Fibroblast of the conjunctiva (primary cell): ENCODE measurements around the gene AMIGO3.
"Not testable (repeated sequence)": the region's sequence is repeated elsewhere in the genome, so short reads cannot be mapped to it uniquely, and the experiment has no call there.

Experiments
- DNase-seq: peaks from one replicate; pipeline ENCODE4 v3.0.0-alpha.2; 2010; ENCODE audit warnings: low read depth

The AMIGO3 gene

GRCh38 chr3:49712166-49712565 lies 7.3 kb downstream of the AMIGO3 start:
- DNase-seq, result no peak

DNA sequence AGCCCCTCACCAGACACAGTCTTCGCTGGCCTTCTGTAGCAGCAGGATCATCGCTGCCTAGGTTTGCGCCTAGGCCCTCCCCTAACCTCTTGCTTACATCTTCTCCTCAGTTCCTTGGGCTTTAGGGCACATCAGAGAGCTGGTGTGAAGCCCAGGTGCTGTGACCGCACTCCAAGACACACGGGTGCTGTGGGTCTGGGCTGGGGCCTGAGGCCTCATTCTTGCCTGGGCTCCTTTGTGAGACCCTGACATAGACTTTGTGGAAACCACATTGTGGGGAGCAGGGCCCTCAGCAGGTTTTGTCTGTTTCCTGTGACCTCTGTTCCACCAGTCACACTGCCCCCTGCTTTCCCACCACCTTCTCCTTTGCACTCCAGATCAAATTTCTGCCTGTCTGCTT lies 8.0 kb downstream of the AMIGO3 start:
- no peak for DNase-seq

DNA sequence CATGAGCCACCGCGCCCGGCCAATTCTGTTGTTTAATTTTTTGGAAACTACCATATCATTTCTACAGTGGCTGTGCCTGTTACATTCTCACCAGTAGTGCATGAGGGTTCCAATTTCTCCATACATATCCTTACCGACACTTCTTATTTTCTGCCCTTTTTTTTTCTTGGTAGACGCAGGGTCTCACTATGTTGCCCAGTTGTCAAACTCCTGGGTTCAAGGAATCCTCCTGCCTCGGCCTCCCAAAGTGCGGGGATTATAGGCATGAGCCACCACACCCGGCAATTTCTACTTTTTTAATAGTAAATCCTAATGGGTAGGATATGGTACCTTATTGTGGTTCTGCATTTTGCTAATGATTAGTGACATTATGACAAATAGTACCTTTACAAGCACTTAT lies 9.6 kb downstream of the AMIGO3 start:
- no peak for DNase-seq

- no peak for DNase-seq
Measured at GRCh38 chr3:49707113-49707480, 12.4 kb downstream of the AMIGO3 start.

GRCh38 chr3:49706456-49707112 lies 12.9 kb downstream of the AMIGO3 start:
- DNase-seq, result no peak

DNA sequence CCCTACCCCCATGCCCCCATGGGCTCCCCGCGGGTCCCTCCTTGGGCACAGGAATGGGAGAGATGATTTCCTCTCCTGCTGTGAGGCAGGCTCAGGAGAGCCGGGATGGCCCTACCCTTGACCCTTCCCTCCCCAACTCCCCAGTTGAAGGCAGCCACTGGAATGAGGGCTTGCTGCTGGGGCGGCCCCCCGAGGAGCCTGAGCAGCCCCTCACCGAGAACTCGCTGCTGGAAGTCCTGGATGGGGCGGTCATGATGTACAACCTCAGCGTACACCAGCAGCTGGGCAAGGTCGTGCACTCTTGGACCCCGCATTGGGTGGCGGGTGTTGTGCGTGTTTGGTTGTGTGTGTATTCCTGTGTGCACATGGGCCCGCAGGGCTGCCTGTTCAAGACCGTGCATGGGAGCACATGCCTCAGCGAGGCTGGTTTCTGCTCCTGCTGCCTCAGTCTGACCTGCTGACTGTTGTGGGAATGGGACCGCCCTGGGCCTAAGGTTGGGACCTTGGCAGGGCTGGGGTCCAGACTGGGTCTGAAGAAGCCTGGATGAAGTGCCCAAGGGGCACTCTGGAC lies 14.0 kb downstream of the AMIGO3 start:
- no peak for DNase-seq

GRCh38 chr3:49704629-49705028 lies 14.9 kb downstream of the AMIGO3 start:
- no peak for DNase-seq

- DNase-seq, result no peak
Measured at GRCh38 chr3:49703956-49704355, 15.5 kb downstream of the AMIGO3 start.

GRCh38 chr3:49703443-49703927 lies 16.0 kb downstream of the AMIGO3 start:
- peak; percentile 41 for DNase-seq

GRCh38 chr3:49702672-49703071 lies 16.8 kb downstream of the AMIGO3 start:
- DNase-seq, result no peak

GRCh38 chr3:49701388-49702077 lies 18.0 kb downstream of the AMIGO3 start:
- DNase-seq, result no peak

GRCh38 chr3:49700453-49701128 lies 18.9 kb downstream of the AMIGO3 start:
- DNase-seq, result no peak

DNA sequence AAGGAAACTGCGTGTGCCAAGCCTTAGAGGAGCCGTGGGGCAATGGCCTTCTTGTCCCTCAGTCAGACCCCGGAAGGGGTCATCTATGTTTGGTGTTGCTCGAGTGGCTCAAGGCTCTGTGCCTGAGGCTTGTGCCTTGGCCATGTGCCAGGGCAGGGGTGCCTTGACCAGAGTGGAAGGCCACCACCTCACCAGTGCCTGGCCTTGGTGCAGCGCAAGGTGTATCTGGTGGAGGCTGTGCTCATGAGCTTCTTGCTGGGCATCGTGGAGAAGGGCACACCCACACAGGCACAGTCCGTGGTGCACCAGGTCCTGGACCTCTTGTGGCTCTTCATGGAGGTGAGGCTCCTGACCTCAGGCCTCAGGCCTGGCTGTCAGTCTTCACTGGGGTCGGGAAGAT lies 19.5 kb downstream of the AMIGO3 start:
- DNase-seq, result no peak

- no peak for DNase-seq
Measured at GRCh38 chr3:49699281-49699979, 20.1 kb downstream of the AMIGO3 start.

DNA sequence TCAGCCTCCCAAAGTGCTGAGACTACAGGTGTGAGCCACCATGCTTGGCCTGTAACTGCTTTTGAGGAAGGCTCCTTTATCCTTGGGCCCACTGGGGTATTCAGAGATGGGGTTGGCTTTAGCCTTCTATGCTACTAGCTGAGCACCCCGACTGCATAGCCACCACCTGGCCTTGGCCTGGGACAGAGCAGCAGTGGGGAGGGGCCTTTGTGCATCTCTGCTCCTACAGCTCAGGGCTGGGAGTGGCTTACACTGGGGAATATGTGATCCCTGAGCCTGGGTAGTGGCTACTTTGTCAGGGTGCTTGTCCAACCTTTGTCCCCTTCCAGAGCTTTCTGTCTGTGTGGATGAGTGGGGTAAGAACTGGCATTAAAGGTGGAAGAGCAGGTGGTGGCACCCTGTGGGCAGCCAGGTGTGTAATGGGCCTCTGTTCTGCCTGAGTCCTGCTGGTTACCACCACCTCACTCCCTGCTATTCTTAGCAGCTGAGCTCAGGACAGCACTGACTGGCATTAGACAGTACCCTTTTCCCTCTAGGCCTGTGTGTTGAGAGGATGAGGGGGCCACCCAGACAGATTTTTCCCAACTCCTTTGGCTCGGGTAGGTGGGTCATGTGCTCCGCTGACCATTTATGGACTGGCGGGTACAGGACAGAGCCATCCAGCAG lies 24.0 kb downstream of the AMIGO3 start:
- DNase-seq, result not testable (repeated sequence)

DNA sequence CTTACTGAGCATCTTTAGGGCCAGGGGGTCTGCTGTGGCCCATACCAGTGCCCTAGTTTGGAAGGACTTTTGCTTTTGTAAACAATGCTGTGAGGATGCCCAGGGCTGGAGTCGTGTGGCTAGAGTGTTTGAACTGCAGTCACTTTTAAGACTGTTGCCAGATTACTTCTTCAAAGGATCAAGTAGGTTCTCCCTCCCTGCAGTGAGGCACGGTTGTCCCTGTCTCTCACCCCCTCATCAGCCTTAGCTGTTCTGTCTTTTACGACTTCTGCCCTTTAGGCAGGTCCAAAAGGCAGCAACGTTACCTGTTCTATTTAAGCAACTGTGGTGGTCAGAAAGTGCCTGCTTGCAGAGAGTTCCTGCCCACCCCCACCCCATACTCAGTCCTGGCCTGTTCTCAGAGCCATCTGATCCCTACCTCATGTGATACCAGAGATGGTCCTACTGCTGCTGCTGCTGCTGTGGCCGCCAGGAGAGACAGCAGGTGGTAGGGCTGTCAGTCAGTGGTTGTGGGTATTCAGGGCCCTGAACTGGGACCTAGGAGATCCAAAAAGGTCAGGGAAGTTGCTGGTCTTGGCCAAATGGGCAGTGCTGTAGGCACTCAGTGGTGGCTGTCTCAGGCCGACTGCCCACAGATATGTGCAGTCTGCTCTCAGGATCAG lies 24.9 kb downstream of the AMIGO3 start:
- not testable (repeated sequence) for DNase-seq

- not testable (repeated sequence) for DNase-seq
Measured at GRCh38 chr3:49691481-49691880, 28.0 kb downstream of the AMIGO3 start.

- DNase-seq, result not testable (repeated sequence)
Measured at GRCh38 chr3:49690856-49691255, 28.6 kb downstream of the AMIGO3 start.

DNA sequence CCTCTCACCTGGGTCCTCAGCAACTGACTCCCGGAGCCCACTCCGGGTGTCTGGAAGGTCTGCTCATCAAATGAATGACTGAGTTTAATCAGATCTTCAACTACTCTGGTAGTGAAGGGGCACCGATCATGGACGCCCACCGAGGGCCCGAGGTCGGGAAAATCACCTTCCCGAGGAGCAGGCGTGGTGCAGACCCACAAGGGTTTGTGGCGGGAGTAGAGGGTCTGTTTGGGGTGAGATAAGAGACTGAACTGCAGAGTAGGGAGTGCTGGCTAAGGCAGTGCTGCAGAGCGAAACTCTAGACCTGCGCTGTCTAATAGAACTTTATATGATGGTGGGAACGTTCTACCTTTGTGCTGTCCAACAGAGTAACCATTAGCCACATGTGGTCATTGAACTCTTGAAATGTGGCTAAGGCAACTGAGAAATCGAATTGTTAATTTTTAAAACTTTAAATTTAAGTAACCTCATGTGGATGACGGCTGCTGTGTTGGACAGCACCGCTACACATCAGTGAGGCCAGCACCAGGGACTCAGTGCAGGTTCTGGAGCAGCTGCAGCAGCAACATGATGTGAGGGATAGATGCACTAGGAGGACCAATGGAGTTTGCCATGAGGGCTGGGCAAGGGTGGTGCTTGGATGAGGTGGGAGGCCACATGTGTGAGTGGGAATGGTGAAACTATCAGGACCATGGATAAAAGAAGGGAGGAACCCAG lies 29.4 kb downstream of the AMIGO3 start:
- not testable (repeated sequence) for DNase-seq
